Embryonic facial prominence (tissue), 1 donor: Measurements from ENCODE around the gene TRMT6.

Experiments
- DNase-seq: peaks from one replicate; pipeline ENCODE4 v3.0.0-alpha.2; 2016; ENCODE audit errors: extremely low spot score

The TRMT6 gene, protein sequence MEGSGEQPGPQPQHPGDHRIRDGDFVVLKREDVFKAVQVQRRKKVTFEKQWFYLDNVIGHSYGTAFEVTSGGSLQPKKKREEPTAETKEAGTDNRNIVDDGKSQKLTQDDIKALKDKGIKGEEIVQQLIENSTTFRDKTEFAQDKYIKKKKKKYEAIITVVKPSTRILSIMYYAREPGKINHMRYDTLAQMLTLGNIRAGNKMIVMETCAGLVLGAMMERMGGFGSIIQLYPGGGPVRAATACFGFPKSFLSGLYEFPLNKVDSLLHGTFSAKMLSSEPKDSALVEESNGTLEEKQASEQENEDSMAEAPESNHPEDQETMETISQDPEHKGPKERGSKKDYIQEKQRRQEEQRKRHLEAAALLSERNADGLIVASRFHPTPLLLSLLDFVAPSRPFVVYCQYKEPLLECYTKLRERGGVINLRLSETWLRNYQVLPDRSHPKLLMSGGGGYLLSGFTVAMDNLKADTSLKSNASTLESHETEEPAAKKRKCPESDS

DNA sequence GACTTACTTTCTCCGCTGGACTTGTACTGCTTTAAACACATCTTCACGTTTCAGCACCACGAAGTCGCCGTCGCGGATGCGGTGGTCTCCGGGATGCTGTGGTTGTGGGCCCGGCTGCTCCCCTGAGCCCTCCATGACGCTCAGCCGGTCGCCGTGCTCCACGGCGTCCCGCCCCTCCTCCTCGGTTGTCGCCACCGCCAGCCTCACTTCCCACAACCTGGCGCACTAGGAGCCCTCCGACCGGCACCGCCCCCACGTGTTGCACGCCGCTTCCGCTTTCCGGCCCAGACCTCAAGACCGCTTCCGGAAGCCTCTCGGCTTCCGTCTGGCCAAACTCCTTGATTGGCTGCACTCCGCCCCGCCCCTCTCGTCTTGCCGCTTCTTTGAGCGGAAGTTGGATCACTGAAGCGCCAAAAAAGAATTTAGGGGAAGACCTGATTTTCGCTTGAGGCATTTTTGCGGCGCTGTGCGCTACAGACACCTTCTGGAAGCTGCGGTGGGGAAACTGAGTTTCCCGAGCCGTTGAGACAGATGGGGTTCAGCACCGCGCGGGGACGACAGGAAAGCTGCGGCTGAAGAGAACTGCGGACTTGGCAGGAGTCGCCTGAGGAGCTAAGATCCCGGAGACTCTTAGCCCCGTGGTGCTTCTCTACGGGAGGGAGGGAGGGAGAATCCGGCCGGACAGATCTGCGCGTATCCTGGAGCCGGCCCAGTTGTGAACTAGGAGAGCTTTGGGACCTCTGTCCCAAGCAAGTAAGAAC is at the start of gene TRMT6, which contains the start of gene MCM8:
Gene TRMT6 (minus strand): TSS at position 263 of the 761 bp plus-strand sequence. CDS start 128 bp downstream, at position 135.
Gene MCM8 (plus strand): TSS at position 382 of the 761 bp plus-strand sequence. CDS start 1,364 bp downstream, outside the sequence.
- DNase-seq = peak; percentile 96

DNA sequence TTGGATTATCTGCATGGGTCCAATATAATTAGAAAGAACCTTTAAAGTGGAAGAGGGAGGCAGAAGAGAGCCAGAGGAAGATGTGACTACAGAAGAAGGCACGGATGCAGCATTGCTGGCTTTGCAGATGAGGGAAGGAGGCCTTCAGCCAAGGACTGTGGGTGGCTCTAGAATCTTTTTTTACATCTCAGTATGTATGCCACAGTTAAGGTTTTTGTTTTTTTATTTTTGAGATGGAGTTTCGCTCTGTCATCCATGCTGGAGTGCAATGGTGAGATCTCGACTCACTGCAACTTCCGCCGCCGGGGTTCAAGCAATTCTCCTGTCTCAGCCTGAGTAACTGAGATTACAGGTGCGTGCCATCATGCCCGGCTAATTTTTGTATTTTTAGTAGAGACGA is 49.5 kb upstream of the TRMT6 start:
- DNase-seq = no peak

DNA sequence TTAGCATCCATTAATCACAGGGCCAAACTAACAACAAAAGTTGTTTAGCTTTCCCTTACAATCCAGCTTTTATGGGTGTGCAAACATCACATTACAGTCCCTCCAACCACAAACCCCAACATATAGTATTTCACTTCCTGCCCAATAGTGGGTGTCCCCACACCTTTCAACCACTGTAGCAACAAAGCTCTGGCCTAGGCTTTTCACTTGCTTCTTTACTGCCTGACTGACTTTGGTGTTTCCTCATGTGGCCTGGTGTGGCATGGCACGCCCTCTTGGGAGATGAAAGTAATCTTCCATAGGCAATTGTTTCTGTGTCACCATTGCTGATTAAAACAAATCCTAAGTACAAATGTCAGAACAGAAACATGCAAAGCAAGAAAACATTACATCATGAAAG is 46.4 kb upstream of the TRMT6 start:
- DNase-seq = no peak

DNA sequence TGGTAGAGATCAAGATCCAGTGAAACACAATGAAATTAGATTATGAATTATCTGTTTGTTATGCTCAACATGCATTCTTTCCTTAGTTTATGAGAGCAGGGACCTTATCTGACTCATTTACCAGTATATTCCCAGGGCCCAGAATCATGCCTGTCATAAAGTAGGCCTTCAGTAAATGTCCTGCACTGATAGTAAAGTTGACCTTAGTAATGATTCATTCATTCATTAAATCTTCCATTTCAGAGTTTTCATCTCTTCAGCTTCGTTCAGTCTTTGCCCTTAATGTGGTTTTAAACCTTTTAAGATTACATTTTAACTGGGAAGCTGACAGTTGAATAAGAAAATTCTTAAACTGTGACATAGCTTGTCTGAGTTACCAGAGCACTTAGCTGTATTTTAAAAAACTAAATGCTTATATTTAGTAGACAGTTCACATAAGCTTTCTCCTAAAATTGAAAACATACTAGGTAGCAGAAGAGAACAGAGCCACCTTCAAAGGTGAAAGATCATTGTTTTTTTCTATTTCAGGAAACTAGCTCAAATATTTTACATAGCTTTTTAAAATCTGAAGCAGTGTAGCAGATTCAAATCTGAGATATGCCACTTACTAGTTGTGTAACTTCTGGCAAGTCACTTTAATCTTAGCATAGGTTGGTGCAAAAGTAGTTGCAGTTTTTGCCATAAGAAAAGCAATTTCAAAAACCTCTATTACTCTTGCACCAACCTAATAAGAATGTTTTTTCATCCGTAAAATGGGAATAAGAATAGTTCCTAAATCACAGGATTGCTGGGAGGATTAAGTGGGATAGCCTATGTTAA is 41.5 kb upstream of the TRMT6 start:
- no peak for DNase-seq

DNA sequence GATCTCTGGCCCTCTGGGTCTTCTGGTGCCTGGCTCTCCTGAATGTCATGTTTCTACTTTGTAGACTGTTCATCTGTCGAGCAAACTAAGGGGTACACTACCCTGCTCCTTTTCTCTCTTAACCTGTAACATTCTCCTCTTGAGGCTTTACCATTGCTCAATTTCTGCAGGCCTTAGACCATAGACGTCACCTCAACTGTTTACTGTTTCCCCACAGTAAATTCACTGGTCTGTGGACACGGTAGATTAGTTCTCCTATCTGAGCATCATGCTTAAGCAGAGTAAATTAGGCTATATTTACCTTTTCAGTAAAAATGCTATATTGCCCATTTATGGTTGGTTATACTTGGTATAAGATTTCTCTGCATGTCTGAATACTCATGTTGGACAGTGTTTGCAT is 40.6 kb upstream of the TRMT6 start:
- no peak for DNase-seq

DNA sequence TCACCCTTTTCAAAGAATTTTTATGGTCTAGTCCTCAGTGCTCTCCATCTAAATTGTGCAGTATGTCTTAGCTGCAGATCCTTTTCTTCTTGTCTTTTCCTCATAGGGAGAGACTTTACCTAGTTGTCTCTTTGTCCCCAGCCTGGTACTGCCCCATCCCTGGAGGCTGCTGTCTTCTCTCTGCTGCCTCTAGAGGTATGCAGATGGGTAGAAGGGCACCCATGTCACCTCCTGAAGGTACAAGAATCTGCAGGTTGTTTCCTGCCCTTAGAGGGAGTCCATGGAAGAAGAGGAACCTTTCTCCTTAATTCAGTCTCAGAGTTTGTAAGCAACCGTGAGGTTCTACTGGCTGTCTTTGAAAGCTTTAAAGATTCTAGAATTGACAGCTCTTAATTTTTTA is 39.2 kb upstream of the TRMT6 start:
- DNase-seq = no peak

DNA sequence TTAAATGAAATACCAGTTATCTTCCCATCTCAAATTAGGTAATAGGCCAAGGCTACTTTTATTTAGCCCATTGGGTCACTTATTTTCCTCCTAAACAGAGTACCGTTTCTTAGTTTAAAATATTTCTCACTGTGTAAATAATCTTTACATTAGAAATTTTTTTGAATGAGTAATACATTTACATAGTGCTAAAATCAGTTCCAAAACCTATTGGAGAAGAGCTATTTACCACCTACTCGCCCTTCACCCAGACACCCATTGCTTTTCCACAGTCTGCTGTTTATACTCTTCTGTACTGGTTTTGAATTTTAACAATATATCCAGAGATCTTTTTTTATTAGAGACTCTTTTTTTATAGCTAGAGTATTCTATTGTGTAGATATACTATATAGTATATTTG is 37.0 kb upstream of the TRMT6 start:
- DNase-seq = no peak

DNA sequence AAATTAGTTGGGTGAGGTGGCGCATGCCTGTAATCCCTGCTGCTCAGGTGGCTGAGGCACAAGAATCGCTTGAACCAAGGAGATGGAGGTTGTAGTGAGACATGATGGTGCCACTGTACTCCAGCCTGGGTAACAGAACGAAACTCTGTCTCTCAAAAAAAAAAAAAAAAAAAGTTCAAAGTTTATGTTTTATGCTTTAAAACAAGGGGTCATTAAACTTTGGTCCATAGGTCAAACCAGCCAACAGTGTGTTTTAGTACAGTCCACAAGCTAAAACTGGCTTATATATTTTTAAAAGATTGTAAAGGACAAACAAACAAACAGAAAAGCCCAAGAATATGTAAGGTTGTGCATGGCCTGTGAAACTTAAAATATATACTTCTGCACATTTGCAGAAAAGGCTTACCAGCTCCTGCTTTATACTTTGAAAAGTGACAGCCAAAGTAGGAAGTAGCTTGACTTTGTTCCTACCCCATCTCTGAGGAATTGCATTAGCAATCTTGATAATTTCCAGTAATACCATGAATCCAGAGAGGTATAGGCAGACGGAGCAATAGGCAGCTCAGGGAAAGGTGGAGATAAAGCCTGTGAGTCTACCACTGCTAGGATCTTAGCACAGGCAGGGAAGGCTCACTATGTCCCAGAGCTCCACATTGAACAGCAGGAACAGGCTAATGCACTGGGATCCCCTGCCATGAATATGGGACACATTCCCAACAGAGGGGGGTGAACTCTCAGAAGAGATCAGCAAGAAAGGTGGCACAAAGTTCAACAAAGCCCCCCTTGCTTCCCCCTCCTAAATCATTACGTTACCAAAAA is 30.6 kb upstream of the TRMT6 start:
- DNase-seq = no peak

DNA sequence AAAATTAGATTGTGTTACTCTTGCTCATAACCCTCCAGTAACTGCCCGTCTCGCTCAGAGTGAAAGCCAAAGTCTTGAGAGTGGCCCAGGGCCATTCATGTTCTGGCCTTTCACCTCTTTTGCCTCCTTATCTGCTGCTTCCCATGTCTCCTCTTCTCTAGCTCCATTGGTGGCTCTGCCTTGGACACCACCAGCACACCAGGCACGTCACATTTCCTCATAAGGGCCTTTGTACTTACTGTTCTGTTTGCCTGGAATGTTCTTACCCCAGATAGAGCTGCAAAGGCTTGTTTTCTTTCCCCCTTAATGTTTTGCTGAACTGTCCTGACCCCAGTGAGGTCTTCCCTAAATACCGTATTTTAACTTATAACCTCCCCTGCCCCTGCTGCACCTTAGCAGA is 29.5 kb upstream of the TRMT6 start:
- DNase-seq = no peak

DNA sequence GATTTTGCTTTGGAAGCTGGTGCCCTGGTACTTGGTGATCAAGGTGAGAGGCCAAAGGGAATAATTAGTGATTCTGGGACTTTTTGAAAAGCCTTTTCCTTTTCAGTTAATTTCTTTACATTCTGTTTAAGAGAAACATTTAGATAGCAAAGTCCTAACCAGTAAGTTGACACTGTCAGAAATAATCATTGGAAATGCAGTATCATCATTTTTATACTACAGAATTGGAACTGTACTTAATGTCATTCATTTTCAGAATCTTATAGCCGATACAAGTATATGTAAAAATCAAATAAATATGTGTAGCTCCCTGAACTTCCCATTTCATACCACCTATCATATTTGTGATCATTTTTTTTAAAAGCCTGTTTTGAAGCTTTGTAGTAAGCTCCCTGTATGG is 27.6 kb upstream of the TRMT6 start:
- no peak for DNase-seq

DNA sequence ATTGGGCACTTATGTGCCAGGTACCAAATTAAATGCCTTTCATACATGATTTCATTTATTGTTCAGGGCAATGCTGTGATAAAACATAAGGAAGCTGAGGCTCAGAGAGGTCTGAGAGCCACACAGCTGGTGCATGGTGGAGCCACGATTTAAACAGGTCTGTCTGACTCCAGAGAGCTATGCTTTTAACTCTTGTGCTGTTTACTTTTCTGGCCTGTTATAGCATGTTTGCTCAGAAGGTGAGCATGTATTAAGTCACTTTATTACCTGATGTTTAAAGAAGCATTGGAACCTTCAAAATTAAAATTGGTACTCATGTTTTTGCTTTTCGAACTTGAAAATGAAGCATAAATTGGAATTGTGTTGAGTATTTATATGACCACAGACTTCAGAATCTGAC is 26.9 kb upstream of the TRMT6 start:
- no peak for DNase-seq

DNA sequence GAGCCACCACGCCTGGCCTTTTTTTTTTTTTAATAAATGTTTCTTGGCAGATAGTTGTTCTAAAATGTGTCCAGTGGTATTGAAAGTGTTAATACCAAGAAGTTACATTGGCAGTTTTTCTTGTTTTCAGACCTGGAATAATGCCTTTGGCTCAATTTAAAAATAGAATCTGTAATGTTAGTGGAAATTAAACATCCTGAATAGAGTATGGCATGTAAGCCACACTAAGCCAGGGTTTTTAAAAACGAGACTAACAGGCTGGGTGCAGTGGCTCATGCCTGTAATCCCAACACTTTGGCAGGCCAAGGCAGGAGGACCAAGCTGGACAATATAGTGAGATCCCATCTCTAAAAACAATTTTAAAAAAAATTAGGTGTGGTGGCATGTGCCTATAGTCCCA is 25.4 kb upstream of the TRMT6 start:
- no peak for DNase-seq

DNA sequence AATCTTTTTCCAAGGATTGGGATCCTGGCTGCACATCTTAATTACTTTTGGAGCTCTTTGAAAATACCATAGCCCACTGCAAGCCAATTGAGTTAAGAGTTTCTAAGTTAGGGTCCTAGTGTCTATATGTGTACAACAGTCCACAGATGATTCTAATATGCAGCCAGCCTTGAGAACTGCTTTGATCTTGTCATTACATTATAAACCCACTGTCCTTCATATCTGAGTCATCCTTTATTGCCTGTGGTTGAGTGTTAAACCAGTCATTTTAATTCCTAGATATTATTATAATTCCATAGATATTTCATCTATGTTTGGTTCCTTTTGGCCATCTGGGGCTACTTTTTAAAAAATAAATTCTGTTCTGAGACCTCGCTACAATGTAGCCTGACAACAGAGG is 24.2 kb upstream of the TRMT6 start:
- no peak for DNase-seq

DNA sequence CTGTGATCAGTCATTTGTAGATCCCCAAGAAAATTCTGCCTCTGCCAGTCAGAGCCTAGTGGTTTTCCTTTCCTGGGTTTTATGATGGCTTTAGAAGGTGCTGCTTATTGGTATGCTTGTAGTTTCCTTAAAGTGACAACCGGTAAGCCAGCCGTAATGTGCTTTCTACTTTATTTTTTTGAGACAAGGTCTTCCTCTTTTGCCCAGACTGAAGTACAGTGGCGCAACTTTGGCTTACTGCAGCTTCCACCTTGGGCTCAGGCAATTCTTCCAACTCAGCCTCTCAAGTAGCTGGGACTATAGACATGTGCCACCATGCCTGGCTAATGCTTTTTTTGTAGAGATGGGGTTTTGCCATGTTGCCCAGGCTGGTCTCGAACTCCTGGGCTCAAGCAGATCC is 23.6 kb upstream of the TRMT6 start:
- no peak for DNase-seq

DNA sequence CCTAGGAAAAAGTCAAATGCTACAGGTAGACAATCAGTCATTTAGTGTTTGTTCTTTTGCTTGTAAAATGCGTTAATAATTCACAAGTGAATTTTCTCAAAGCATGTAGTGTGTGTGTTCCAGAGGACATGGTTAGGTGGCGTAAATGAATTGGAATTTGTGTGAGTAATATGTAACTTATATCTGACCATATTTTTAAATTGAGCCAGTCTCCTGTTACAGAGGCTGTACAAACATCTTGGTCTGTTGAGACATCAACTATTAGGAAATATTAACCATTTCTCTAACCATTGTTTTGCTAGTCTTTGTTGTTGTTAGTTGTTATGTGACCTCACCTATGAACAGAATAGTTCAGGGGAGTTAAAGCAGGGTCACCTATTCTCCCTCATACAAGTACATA is 22.8 kb upstream of the TRMT6 start:
- DNase-seq = no peak

DNA sequence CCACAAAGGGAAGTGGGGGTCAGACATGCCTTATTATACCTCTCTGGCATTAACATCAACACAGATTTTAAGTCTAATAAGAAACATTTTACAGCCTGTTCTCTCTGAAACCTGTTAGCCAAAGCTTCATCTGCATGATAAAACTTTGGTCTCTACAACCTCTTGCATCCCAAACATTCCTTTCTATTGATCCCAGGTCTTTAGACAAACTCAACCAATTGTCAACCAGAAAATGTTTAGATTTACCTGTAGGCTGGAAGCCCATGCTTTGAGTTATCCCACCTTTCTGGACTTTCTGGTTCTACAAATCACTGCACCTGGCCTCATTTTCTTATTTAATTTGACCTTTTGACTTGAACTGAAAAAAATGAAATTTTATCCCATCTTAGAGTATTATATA is 20.9 kb upstream of the TRMT6 start:
- DNase-seq = no peak

DNA sequence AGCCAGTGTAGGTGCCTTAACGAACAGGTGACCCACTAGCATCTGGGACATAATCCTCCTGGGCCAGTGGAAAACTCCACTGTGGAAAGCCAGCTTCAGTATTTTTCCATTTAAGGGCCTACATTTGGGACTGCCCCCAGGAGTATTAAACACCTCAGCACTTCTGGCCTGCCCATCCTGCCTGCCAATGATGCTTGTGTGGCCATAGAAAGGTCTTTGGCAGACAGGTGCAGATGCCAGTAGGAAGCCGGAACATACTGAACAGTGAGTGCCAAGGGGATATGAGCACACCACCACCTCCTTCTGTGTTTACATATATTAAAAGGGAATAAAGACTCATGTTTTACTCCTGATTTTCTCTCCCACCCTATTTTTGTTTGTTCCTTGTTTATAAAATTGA is 20.0 kb upstream of the TRMT6 start:
- no peak for DNase-seq

DNA sequence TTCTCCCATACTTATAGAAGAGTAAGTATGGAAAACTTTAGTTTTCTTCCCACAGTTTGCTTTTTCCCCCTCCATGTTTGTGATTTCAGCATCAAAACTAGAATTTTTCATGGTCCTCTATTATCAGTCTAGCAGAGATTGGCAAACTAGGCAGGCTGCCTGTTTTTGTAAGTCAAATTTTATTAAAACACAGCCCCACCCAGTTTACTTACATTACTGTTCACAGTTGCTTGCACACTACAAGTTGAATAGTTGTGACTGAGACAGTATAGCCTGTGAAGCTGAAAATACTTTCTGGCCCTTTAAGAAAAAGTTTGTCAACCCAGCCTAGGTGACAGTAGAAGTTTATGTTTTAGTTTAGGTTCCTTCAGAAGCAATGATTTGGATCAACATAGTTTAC is 19.6 kb upstream of the TRMT6 start:
- DNase-seq = no peak

DNA sequence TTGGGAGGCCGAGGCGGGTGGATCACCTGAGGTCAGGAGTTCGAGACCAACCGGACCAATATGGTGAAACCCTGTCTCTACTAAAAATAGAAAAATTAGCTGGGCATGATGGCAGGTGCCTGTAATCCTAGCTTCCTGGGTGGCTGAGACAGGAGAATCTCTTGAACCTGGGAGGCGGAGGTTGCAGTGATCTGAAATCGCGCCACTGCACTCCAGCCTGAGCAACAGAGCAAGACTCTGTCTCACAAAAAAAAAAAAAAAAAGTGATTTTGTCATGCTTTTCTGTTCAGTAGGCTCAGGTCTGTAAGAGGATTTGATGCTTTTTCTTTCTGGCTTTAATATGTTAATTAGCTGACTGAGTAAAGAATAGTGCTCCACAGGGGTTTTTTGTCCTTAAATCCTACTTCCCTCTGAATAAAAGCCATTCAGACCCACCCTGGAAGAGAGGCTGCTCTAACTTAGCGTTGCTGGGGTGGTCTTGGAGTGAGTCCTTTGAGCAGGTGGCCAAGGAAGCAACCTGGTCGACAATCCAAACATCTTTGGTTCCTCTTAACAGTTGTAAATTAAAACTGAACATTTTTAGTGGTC is 19.1 kb upstream of the TRMT6 start:
- DNase-seq = no peak

DNA sequence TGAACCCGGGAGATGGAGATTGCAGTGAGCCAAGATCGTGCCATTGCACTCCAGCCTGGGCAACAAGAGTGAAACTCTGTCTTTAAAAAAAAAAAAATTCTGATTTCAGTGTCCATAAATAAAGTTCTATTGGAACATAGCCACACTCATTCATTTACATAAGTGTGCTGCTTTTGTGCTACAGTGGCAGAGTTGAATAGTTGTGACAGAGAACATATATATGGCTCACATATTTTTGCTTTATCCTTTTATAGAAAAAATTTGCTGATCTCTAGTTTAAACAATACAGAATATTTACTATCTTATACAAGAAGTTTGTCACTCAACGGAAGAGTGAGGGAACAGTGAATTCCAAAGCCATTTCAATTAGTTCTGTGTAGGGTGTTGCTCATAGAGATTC is 18.1 kb upstream of the TRMT6 start:
- no peak for DNase-seq

DNA sequence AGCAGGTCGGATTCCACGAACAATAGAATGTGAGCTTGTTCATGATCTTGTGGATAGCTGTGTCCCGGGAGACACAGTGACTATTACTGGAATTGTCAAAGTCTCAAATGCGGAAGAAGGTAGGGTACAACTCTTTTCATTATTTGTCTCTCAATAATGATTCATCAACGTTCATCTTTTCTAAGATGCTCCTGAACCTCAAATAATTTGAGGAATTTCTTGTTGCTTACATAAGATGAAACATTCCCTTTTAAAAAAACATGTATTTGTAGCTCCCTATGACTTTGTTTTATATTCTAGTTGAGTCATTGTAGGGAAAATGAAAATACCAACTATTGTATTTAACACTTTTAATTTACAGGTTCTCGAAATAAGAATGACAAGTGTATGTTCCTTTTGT is 17.1 kb upstream of the TRMT6 start:
- no peak for DNase-seq
